Measurements from ENCODE around the gene JARID2.

JARID2 gene

GRCh38 chr6:15524861-15525401 lies 279.1 kb downstream of the JARID2 start:
- H3K36me3 ChIP-seq (ENCODE audit: control insufficient read depth, insufficient read depth, low read length): peaks cover 36% of the 10 kb centered on the region
- H3K27ac ChIP-seq (ENCODE audit: insufficient read depth, low read length, poor library complexity, severe bottlenecking): no peak overlapping the region
- H3K27me3 ChIP-seq (replicated peaks; ENCODE audit: control insufficient read depth, insufficient read depth, low read length, poor library complexity, severe bottlenecking): no peaks in the 10 kb centered on the region
- no peak for DNase-seq
- H3K4me3 ChIP-seq (ENCODE audit: insufficient read depth, low read depth, low read length, poor library complexity, severe bottlenecking): no peak overlapping the region
- H3K9me3 ChIP-seq (ENCODE audit: control insufficient read depth, low read length): no peaks in the 10 kb centered on the region
- H3K4me1 ChIP-seq (ENCODE audit: control insufficient read depth, insufficient read depth, low read length, poor library complexity, severe bottlenecking): no peaks in the 10 kb centered on the region

- Histone ChIP-seq H3K4me1 (ENCODE audit: control insufficient read depth, insufficient read depth, low read length, poor library complexity, severe bottlenecking) (no peaks in the 10 kb centered on the region), H3K4me3 (ENCODE audit: insufficient read depth, low read depth, low read length, poor library complexity, severe bottlenecking) (no peak overlapping the region), H3K27me3 (replicated peaks; ENCODE audit: control insufficient read depth, insufficient read depth, low read length, poor library complexity, severe bottlenecking) (no peaks in the 10 kb centered on the region), H3K36me3 (ENCODE audit: control insufficient read depth, insufficient read depth, low read length) (peaks cover 37% of the 10 kb centered on the region), H3K9me3 (ENCODE audit: control insufficient read depth, low read length) (no peaks in the 10 kb centered on the region), H3K27ac (ENCODE audit: insufficient read depth, low read length, poor library complexity, severe bottlenecking) (no peak overlapping the region)
- DNase-seq: no peak
These were observed 280.4 kb downstream of the JARID2 start for GRCh38 chr6:15526212-15526701.

GRCh38 chr6:15527838-15528617 lies 282.2 kb downstream of the JARID2 start:
- Histone ChIP-seq H3K27me3 (replicated peaks; ENCODE audit: control insufficient read depth, insufficient read depth, low read length, poor library complexity, severe bottlenecking) (no peaks in the 10 kb centered on the region), H3K4me1 (ENCODE audit: control insufficient read depth, insufficient read depth, low read length, poor library complexity, severe bottlenecking) (no peaks in the 10 kb centered on the region), H3K36me3 (ENCODE audit: control insufficient read depth, insufficient read depth, low read length) (peaks cover 34% of the 10 kb centered on the region), H3K27ac (ENCODE audit: insufficient read depth, low read length, poor library complexity, severe bottlenecking) (no peak overlapping the region), H3K9me3 (ENCODE audit: control insufficient read depth, low read length) (no peaks in the 10 kb centered on the region), H3K4me3 (ENCODE audit: insufficient read depth, low read depth, low read length, poor library complexity, severe bottlenecking) (no peak overlapping the region)
- no peak for DNase-seq

GRCh38 chr6:15528870-15529269 lies 283.0 kb downstream of the JARID2 start:
- Histone ChIP-seq H3K27me3 (replicated peaks; ENCODE audit: control insufficient read depth, insufficient read depth, low read length, poor library complexity, severe bottlenecking) (no peaks in the 10 kb centered on the region), H3K4me1 (ENCODE audit: control insufficient read depth, insufficient read depth, low read length, poor library complexity, severe bottlenecking) (no peaks in the 10 kb centered on the region), H3K9me3 (ENCODE audit: control insufficient read depth, low read length) (no peaks in the 10 kb centered on the region), H3K36me3 (ENCODE audit: control insufficient read depth, insufficient read depth, low read length) (peaks cover 30% of the 10 kb centered on the region), H3K27ac (ENCODE audit: insufficient read depth, low read length, poor library complexity, severe bottlenecking) (no peak overlapping the region), H3K4me3 (ENCODE audit: insufficient read depth, low read depth, low read length, poor library complexity, severe bottlenecking) (no peak overlapping the region)
- DNase-seq: no peak

DNA sequence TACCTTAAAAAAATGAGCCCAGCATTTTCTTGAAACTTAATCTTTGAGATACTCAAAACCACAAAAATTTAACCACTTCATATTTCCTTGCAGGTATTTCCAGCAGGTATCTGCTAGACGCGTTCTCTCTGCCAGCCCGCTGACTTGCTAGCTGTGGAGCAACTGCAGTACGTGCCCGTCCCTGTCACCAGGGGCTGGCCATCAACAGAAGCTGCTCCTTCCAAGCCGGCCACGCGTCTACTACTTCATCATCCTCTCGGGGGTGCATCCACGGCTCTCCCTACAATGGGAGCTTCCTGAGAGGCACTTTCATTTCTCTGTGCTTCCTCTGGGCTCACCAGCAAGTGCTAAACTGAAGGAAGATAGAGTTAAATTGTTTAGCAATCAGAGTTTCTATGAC lies 284.5 kb downstream of the JARID2 start:
- no peaks in the 10 kb centered on the region for H3K9me3 ChIP-seq (ENCODE audit: control insufficient read depth, low read length)

GRCh38 chr6:15531973-15532372 lies 286.1 kb downstream of the JARID2 start:
- H3K9me3 ChIP-seq (ENCODE audit: control insufficient read depth, low read length): no peaks in the 10 kb centered on the region
- no peaks in the 10 kb centered on the region for H3K4me1 ChIP-seq (ENCODE audit: control insufficient read depth, insufficient read depth, low read length, poor library complexity, severe bottlenecking)
- peaks cover 22% of the 10 kb centered on the region for H3K36me3 ChIP-seq (ENCODE audit: control insufficient read depth, insufficient read depth, low read length)
- DNase-seq: no peak
- H3K4me3 ChIP-seq (ENCODE audit: insufficient read depth, low read depth, low read length, poor library complexity, severe bottlenecking): no peak overlapping the region
- H3K27ac ChIP-seq (ENCODE audit: insufficient read depth, low read length, poor library complexity, severe bottlenecking): no peak overlapping the region
- no peaks in the 10 kb centered on the region for H3K27me3 ChIP-seq (replicated peaks; ENCODE audit: control insufficient read depth, insufficient read depth, low read length, poor library complexity, severe bottlenecking)

More for the DNA sequence above, 284.5 kb downstream of the JARID2 start:
- no peak overlapping the region for H3K27ac ChIP-seq (ENCODE audit: insufficient read depth, low read length, poor library complexity, severe bottlenecking)
- no peaks in the 10 kb centered on the region for H3K27me3 ChIP-seq (replicated peaks; ENCODE audit: control insufficient read depth, insufficient read depth, low read length, poor library complexity, severe bottlenecking)
- DNase-seq: no peak
- H3K36me3 ChIP-seq (ENCODE audit: control insufficient read depth, insufficient read depth, low read length): peaks cover 25% of the 10 kb centered on the region
- no peak overlapping the region for H3K4me3 ChIP-seq (ENCODE audit: insufficient read depth, low read depth, low read length, poor library complexity, severe bottlenecking)
- H3K4me1 ChIP-seq (ENCODE audit: control insufficient read depth, insufficient read depth, low read length, poor library complexity, severe bottlenecking): no peaks in the 10 kb centered on the region

GRCh38 chr6:15533379-15534026 lies 287.6 kb downstream of the JARID2 start:
- H3K4me1 ChIP-seq (ENCODE audit: control insufficient read depth, insufficient read depth, low read length, poor library complexity, severe bottlenecking): no peaks in the 10 kb centered on the region
- no peak overlapping the region for H3K27ac ChIP-seq (ENCODE audit: insufficient read depth, low read length, poor library complexity, severe bottlenecking)
- H3K27me3 ChIP-seq (replicated peaks; ENCODE audit: control insufficient read depth, insufficient read depth, low read length, poor library complexity, severe bottlenecking): no peaks in the 10 kb centered on the region
- no peak overlapping the region for H3K4me3 ChIP-seq (ENCODE audit: insufficient read depth, low read depth, low read length, poor library complexity, severe bottlenecking)
- H3K9me3 ChIP-seq (ENCODE audit: control insufficient read depth, low read length): no peaks in the 10 kb centered on the region
- no peak for DNase-seq
- H3K36me3 ChIP-seq (ENCODE audit: control insufficient read depth, insufficient read depth, low read length): peaks cover 22% of the 10 kb centered on the region

GRCh38 chr6:15534974-15535373 lies 289.1 kb downstream of the JARID2 start:
- Histone ChIP-seq H3K4me3 (ENCODE audit: insufficient read depth, low read depth, low read length, poor library complexity, severe bottlenecking) (no peak overlapping the region), H3K27me3 (replicated peaks; ENCODE audit: control insufficient read depth, insufficient read depth, low read length, poor library complexity, severe bottlenecking) (no peaks in the 10 kb centered on the region), H3K9me3 (ENCODE audit: control insufficient read depth, low read length) (no peaks in the 10 kb centered on the region), H3K4me1 (ENCODE audit: control insufficient read depth, insufficient read depth, low read length, poor library complexity, severe bottlenecking) (no peaks in the 10 kb centered on the region), H3K36me3 (ENCODE audit: control insufficient read depth, insufficient read depth, low read length) (peaks cover 22% of the 10 kb centered on the region), H3K27ac (ENCODE audit: insufficient read depth, low read length, poor library complexity, severe bottlenecking) (no peak overlapping the region)
- no peak for DNase-seq

- no peaks in the 10 kb centered on the region for H3K4me1 ChIP-seq (ENCODE audit: control insufficient read depth, insufficient read depth, low read length, poor library complexity, severe bottlenecking)
- no peak for DNase-seq
- H3K27ac ChIP-seq (ENCODE audit: insufficient read depth, low read length, poor library complexity, severe bottlenecking): no peak overlapping the region
- no peaks in the 10 kb centered on the region for H3K27me3 ChIP-seq (replicated peaks; ENCODE audit: control insufficient read depth, insufficient read depth, low read length, poor library complexity, severe bottlenecking)
- H3K9me3 ChIP-seq (ENCODE audit: control insufficient read depth, low read length): no peaks in the 10 kb centered on the region
- no peak overlapping the region for H3K4me3 ChIP-seq (ENCODE audit: insufficient read depth, low read depth, low read length, poor library complexity, severe bottlenecking)
- peaks cover 19% of the 10 kb centered on the region for H3K36me3 ChIP-seq (ENCODE audit: control insufficient read depth, insufficient read depth, low read length)
These were observed 289.8 kb downstream of the JARID2 start for GRCh38 chr6:15535495-15536197.

Measured in effector memory CD4-positive, alpha-beta T cell (primary cell).